Measurements from ENCODE around the gene MEX3D.

DNA sequence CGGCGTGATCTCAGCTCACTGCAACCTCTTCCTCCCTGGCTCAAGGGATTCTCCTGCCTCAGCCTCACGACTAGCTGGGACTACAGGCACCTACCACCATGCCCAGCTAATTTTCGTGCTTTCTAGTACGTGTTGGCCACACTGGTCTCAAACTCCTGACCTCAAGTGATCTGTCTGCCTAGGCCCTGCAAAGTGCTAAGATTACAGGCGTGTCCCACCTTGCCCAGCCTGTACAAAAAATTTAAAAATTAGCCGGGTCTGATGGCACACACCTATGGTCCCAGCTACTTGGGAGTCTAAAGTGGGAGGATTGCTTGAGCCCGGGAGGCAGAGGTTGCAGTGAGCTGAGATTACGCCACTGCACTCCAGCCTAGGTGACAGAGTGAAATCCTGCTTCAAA is 4.7 kb upstream of the MEX3D start:
- TF ChIP-seq, protein P1, sequence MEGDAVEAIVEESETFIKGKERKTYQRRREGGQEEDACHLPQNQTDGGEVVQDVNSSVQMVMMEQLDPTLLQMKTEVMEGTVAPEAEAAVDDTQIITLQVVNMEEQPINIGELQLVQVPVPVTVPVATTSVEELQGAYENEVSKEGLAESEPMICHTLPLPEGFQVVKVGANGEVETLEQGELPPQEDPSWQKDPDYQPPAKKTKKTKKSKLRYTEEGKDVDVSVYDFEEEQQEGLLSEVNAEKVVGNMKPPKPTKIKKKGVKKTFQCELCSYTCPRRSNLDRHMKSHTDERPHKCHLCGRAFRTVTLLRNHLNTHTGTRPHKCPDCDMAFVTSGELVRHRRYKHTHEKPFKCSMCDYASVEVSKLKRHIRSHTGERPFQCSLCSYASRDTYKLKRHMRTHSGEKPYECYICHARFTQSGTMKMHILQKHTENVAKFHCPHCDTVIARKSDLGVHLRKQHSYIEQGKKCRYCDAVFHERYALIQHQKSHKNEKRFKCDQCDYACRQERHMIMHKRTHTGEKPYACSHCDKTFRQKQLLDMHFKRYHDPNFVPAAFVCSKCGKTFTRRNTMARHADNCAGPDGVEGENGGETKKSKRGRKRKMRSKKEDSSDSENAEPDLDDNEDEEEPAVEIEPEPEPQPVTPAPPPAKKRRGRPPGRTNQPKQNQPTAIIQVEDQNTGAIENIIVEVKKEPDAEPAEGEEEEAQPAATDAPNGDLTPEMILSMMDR (conservative IDR thresholded peaks at IDR 0.05; ENCODE audit: low read length) = no peak
- no peak for TF ChIP-seq EZH2phosphoT487 (IDR thresholded peaks at IDR 0.05; ENCODE audit: borderline replicate concordance, low read depth, low read length)

All from OCI-LY7 (cell line).